K562 (cell line): ENCODE measurements around the gene GOLGA5. TPM values are rescaled to one million over a fixed set of nuclear protein-coding genes. Genes with fewer than 3 reads are reported as not detected.
A peak's percentile ranks its signal among the peaks of the same experiment; 100 is the strongest.

Experiments used
- ARHGAP35 ChIP-seq: fragments of 450-650 bp; IDR thresholded peaks from 2 replicates; pipeline ENCODE4 v1.6.1; 2018; ENCODE audit not compliant: partially characterized antibody
- CBX8 ChIP-seq: fragments of 200-600 bp; sonication (generic); IDR thresholded peaks from 2 replicates; pipeline ENCODE4 v1.6.1; 2012; ENCODE audit warnings: borderline replicate concordance, mixed run types, low read depth, mild to moderate bottlenecking, moderate library complexity, mixed read lengths, low read length, control low read depth, inconsistent platforms; ENCODE audit not compliant: poor library complexity, severe bottlenecking; ENCODE audit errors: extremely low read depth
- CREB1 ChIP-seq, 2 experiments: sonication (generic) in 1 of 2; formaldehyde crosslinking in 1 of 2; IDR thresholded peaks; 2 replicates each; pipeline versions ENCODE4 v1.6.1 to v1.8.0; 2012 to 2022; ENCODE audit warnings: inconsistent platforms in 1 of 2, mild to moderate bottlenecking in 1 of 2, missing genetic modification reagents in 1 of 2, moderate library complexity in 1 of 2
- E2F5 ChIP-seq: sonication (generic); formaldehyde crosslinking; IDR thresholded peaks from 2 replicates; pipeline ENCODE4 v1.8.0; 2022; ENCODE audit warnings: mild to moderate bottlenecking, missing genetic modification reagents
- ETV5 ChIP-seq: sonication (generic); formaldehyde crosslinking; IDR thresholded peaks from 2 replicates; pipeline ENCODE4 v1.4.0; 2020; ENCODE audit warnings: low read depth, mild to moderate bottlenecking, missing genetic modification reagents
- HDAC8 ChIP-seq: fragments of 450-650 bp; IDR thresholded peaks from 2 replicates; pipeline ENCODE4 v1.6.1; 2016; ENCODE audit warnings: mild to moderate bottlenecking, missing genetic modification characterization, moderate library complexity, missing compliant biosample characterization
- MAFG ChIP-seq: fragments of 450-650 bp; conservative IDR thresholded peaks from 2 replicates; pipeline ENCODE4 v1.6.1; 2016; ENCODE audit warnings: missing genetic modification characterization, missing compliant biosample characterization
- NFIC ChIP-seq: fragments of 450-650 bp; IDR thresholded peaks from 2 replicates; pipeline ENCODE4 v1.6.1; 2017; ENCODE audit warnings: mild to moderate bottlenecking, inconsistent platforms
- RCOR1 ChIP-seq, 2 experiments: IDR thresholded peaks; 2 replicates each; pipeline ENCODE4 v1.6.1; 2012; ENCODE audit warnings: low read depth in 2 of 2, low read length in 2 of 2, borderline replicate concordance in 1 of 2, improper control_type of control experiment in 1 of 2
- SRSF3 ChIP-seq: fragments of 200-400 bp; formaldehyde crosslinking; IDR thresholded peaks from 2 replicates; pipeline ENCODE4 v1.6.1; 2016; ENCODE audit warnings: mild to moderate bottlenecking, low read length, moderate library complexity; ENCODE audit not compliant: insufficient read depth
- STAG1 ChIP-seq: sonication (generic); formaldehyde crosslinking; IDR thresholded peaks from 2 replicates; pipeline ENCODE4 v1.5.0; 2020; ENCODE audit warnings: missing genetic modification reagents, borderline replicate concordance
- TAF1 ChIP-seq: IDR thresholded peaks from 2 replicates; pipeline ENCODE4 v1.6.1; 2011; ENCODE audit warnings: mild to moderate bottlenecking, low read length, moderate library complexity; ENCODE audit not compliant: insufficient read depth, control insufficient read depth, severe bottlenecking; ENCODE audit errors: extremely low read depth
- U2AF1 ChIP-seq: fragments of 200-400 bp; formaldehyde crosslinking; optimal IDR thresholded peaks from 2 replicates; pipeline ENCODE3; 2017; ENCODE audit warnings: mild to moderate bottlenecking, low read depth, low read length, moderate library complexity
- USF1 ChIP-seq: sonication (generic); formaldehyde crosslinking; IDR thresholded peaks from 2 replicates; pipeline ENCODE4 v1.9.0; 2022; ENCODE audit warnings: mild to moderate bottlenecking, missing genetic modification reagents
- ZNF318 ChIP-seq, 2 experiments: fragments of 450-650 bp; IDR thresholded peaks; 2 replicates each; pipeline ENCODE4 v1.6.1; 2016; ENCODE audit warnings: mild to moderate bottlenecking in 2 of 2, borderline replicate concordance in 1 of 2, low read depth in 1 of 2, moderate library complexity in 1 of 2
- ZNF76 ChIP-seq: fragments of 250-450 bp; sonication (Bioruptor Pico); IDR thresholded peaks from 2 replicates; pipeline ENCODE4 v1.4.0; 2020; ENCODE audit warnings: mild to moderate bottlenecking, moderate library complexity, borderline replicate concordance
- polyA plus RNA-seq, 8 experiments: library from polyadenylated mRNA; depleted of rRNA in 4 of 8; stranded (reverse) in 5 of 8; unstranded in 3 of 8; fragments of >200 nt; fragmentation: Nextera tagmentation in 2 of 8; fragmentation: Illumina TruSeq in 1 of 8; extraction: Ambion mirVana in 2 of 8; extraction: Trizol in 1 of 8; gene quantifications; 2 replicates each; pipeline versions ENCODE4 v1.2.1 to v1.2.3, GENCODE V29; 2011 to 2014; ENCODE audit warnings: inconsistent platforms in 1 of 8, missing spikeins in 1 of 8
- total RNA-seq, 7 experiments: library from RNA; depleted of rRNA in 6 of 7; stranded (reverse); fragments of >200 nt in 6 of 7; fragmentation: Illumina TruSeq in 2 of 7; extraction: Trizol in 2 of 7; gene quantifications; 2 replicates each; pipeline versions ENCODE4 v1.2.1 to v1.2.3, GENCODE V29; 2011 to 2021; ENCODE audit warnings: low replicate concordance in 1 of 7

GOLGA5 gene
- total and polyA plus RNA-seq, 9 of the 15 experiments (the other 6 are each of a cell fraction or from before 2014, with no cell fraction given) = 5.7 to 19.6 (median 12.7) TPM

- TF ChIP-seq ZNF318 (IDR thresholded peaks at IDR 0.05; ENCODE audit: borderline replicate concordance in 1 of 2, low read depth in 1 of 2) (no peak), RCOR1 (IDR thresholded peaks at IDR 0.05; ENCODE audit: borderline replicate concordance in 1 of 2, low read depth in 2 of 2, low read length in 2 of 2) (peak in 1 of 2 experiments; percentile 54; a peak in 1 of 4 replicates), HDAC8 (tag) (no peak), SRSF3 (no peak), TAF1 (no peak), U2AF1 (no peak), MAFG (tag) (no peak), ARHGAP35 (no peak), E2F5 (CRISPR knock-in tag) (no peak), USF1 (CRISPR knock-in tag) (peak; percentile 80), ETV5 (CRISPR knock-in tag) (peak; percentile 65; the same call in 1 of the 2 replicates), CBX8 (no peak), NFIC (no peak), ZNF76 (CRISPR knock-in tag) (no peak), STAG1 (CRISPR knock-in tag) (no peak), CREB1 (IDR thresholded peaks at IDR 0.05) (no peak), CREB1 (CRISPR knock-in tag; IDR thresholded peaks at IDR 0.05) (no peak)
Observed at GRCh38 chr14:92846162-92846897, 52.2 kb downstream of the GOLGA5 start (continued).
